ENCODE results near the gene XIRP1. TPM values are rescaled to one million over a fixed set of nuclear protein-coding genes. Genes with fewer than 3 reads are reported as not detected.

Gene XIRP1
- total RNA-seq, 1 donor from 2014 or later: not detected

GRCh38 chr3:39183211-39184080 is 8.9 kb downstream of the XIRP1 start:
- Histone ChIP-seq H3K27me3 (ENCODE audit: control insufficient read depth, insufficient read depth, low read length) (no peaks in the 10 kb centered on the region), H3K4me3 (ENCODE audit: low read depth, low read length) (no peak overlapping the region), H3K36me3 (ENCODE audit: control insufficient read depth, insufficient read depth, low read length) (no peaks in the 10 kb centered on the region)
- TF ChIP-seq CTCF (IDR thresholded peaks at IDR 0.05; ENCODE audit: insufficient read depth, low read length, severe bottlenecking): no peak
- DNase-seq (ENCODE audit: low read depth) (no peak), FAIRE-seq (no peak)

GRCh38 chr3:39181408-39182335 is 10.7 kb downstream of the XIRP1 start:
- FAIRE-seq (peak; percentile 28), DNase-seq (ENCODE audit: low read depth) (no peak)
- Histone ChIP-seq H3K4me3 (ENCODE audit: low read depth, low read length) (no peak overlapping the region), H3K27me3 (ENCODE audit: control insufficient read depth, insufficient read depth, low read length) (no peaks in the 10 kb centered on the region), H3K36me3 (ENCODE audit: control insufficient read depth, insufficient read depth, low read length) (no peaks in the 10 kb centered on the region)
- no peak for TF ChIP-seq CTCF (IDR thresholded peaks at IDR 0.05; ENCODE audit: insufficient read depth, low read length, severe bottlenecking)

GRCh38 chr3:39180546-39181346 is 11.6 kb downstream of the XIRP1 start:
- DNase-seq (ENCODE audit: low read depth) (peak; percentile 73), FAIRE-seq (no peak)
- H3K36me3 ChIP-seq (ENCODE audit: control insufficient read depth, insufficient read depth, low read length): no peaks in the 10 kb centered on the region
- TF ChIP-seq CTCF (IDR thresholded peaks at IDR 0.05; ENCODE audit: insufficient read depth, low read length, severe bottlenecking): peak; percentile 37
- peak overlapping the region; percentile 19 for H3K4me3 ChIP-seq (ENCODE audit: low read depth, low read length)
- H3K27me3 ChIP-seq (ENCODE audit: control insufficient read depth, insufficient read depth, low read length): no peaks in the 10 kb centered on the region

GRCh38 chr3:39180183-39180545 is 12.2 kb downstream of the XIRP1 start:
- no peaks in the 10 kb centered on the region for H3K36me3 ChIP-seq (ENCODE audit: control insufficient read depth, insufficient read depth, low read length)
- TF ChIP-seq CTCF (IDR thresholded peaks at IDR 0.05; ENCODE audit: insufficient read depth, low read length, severe bottlenecking): no peak
- H3K4me3 ChIP-seq (ENCODE audit: low read depth, low read length): peak overlapping the region; percentile 19
- DNase-seq (ENCODE audit: low read depth) (no peak), FAIRE-seq (no peak)
- no peaks in the 10 kb centered on the region for H3K27me3 ChIP-seq (ENCODE audit: control insufficient read depth, insufficient read depth, low read length)

GRCh38 chr3:39178553-39178952 is 13.8 kb downstream of the XIRP1 start:
- H3K36me3 ChIP-seq (ENCODE audit: control insufficient read depth, insufficient read depth, low read length): no peaks in the 10 kb centered on the region
- no peaks in the 10 kb centered on the region for H3K27me3 ChIP-seq (ENCODE audit: control insufficient read depth, insufficient read depth, low read length)
- FAIRE-seq (no peak), DNase-seq (ENCODE audit: low read depth) (no peak)
- H3K4me3 ChIP-seq (ENCODE audit: low read depth, low read length): no peak overlapping the region
- no peak for TF ChIP-seq CTCF (IDR thresholded peaks at IDR 0.05; ENCODE audit: insufficient read depth, low read length, severe bottlenecking)

Measured in bronchial epithelial cell (primary cell).